Fibroblast of skin of right biceps (primary cell): ENCODE data around the gene CACNA1E.

ENCODE experiments used
- DNase-seq: peaks from one replicate; pipeline ENCODE4 v3.0.0-alpha.2; 2013

The CACNA1E gene

DNA sequence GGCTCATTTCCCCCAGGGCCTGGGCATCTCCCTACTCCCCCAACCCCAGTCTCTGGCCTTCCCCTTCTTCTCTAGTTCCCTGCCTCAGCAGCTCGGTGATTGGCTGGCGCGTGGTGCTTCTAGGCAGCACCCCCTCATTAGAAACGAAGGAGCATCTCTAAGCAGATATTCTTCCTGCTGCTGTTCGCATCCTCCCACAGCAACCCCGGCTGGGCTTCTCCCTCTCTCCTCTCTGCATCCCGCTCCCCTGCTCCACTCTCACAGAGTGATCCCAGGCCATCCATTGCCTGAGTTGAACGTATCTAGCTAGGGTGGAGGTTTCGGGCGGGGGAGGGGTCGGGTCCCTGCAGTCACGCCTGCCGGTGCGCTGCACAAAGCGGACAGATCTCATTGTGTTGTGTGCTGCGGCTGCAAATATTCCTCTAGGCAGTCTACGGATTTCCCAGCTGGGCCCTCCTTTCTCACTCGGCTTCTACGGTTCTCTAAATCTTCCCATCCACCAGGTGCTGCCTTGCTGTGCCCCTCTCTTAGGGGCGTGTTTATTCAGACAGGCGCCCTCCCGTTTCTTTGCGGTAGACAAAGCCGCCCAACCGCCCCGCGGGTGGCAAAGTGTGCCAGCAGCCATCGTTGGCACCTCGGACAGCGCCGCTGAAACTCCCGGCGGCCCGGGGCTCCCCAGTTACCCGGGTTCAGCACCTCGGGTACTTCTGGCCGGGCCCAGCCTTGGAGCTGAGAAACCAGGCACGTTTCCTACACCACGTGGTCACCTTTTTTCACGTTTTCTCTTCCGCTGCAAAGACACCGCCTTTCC is 2.2 kb downstream of the CACNA1E start:
- DNase-seq: no peak

- no peak for DNase-seq
These were observed 2.7 kb downstream of the CACNA1E start for GRCh38 chr1:181486098-181486420.

DNA sequence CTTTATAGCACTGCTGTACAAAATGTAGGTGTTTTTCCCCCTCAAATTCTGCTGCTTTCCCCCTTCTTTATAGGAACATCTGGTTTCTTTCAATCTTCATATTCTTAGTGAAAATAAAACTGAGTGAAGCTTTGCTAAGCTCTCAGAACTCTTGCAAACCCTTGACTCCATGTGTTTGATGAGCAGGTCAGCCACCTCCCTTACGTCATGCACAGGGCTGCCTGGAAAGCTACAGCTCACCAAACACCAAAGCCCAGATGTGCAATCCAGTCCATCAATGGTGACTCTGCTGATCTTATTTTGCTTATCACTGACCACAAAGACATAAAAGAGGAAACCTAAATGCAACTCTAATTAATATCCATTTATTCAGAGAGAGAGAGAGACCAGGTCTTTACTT is 5.5 kb downstream of the CACNA1E start:
- DNase-seq: no peak

- DNase-seq: no peak
These were observed 7.0 kb downstream of the CACNA1E start for GRCh38 chr1:181490276-181490675.

DNA sequence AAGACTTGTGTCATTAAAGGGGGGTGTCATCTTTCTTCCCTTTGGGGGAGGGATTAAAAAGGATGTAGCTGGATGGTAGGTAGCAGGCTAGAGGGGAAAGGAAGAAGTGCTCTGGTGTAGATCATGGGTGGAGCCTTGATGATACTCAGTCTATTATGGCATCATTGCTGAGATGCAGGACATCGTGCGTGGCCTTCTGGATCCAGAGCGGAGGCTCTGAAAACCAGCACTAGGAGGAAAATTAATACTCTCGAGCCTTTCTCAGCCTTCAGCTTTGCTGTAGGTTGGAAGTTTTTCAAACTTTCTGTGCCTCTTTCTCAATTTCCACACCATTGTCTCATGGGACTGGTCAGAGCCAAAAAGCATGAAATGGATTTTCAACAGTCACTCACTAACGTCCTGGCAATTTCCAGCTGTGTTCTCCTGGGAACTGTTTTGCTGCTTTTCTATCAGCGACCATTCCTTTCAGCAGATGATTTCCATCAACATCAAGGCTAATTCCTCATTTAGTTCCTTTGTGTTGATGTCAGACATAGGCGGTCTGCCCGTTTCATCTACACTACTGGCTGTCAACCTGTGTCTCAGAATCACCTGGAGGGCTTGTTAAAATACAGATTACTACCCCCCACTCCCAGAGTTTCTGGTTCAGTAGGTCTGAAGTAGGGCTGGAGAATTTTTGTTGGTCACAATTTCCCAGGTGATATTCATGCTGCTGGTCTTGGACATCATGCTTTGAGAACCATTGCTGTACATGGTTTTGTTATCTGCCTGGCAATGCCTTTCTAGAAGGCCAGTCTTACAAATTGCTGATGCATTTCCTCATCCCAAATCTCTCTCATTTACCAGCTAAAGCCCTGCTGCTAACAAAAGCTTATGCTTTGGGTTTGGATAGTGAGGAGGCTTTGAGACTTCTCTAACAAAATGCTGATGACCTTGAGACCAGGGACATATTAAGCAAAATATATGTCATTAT is 7.7 kb downstream of the CACNA1E start:
- DNase-seq: no peak

GRCh38 chr1:181493166-181493565 is 9.8 kb downstream of the CACNA1E start:
- DNase-seq: no peak

GRCh38 chr1:181493885-181494284 is 10.6 kb downstream of the CACNA1E start:
- no peak for DNase-seq

- no peak for DNase-seq
These were observed 13.4 kb downstream of the CACNA1E start for GRCh38 chr1:181496759-181497158.

GRCh38 chr1:181497870-181498269 is 14.6 kb downstream of the CACNA1E start:
- DNase-seq: no peak

DNA sequence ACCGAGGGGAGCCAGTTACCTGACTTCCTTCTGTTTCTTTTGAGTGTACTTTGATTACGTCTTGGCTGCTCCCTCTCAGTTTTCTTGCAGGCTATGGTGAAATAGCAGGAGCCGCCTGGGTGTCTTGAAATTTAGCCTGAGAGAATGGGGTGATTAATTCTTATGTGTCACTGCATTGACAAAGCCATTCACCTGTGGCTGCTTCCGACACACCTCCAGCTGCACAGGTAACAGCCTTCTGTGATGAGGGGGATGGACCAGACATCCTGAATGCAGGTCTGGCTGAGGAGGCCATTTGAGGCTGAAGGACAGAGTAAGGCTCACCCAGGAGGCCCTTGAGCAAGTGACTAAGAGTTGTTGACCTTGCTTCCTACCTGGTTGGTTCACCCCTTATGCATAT is 16.5 kb downstream of the CACNA1E start:
- no peak for DNase-seq

DNA sequence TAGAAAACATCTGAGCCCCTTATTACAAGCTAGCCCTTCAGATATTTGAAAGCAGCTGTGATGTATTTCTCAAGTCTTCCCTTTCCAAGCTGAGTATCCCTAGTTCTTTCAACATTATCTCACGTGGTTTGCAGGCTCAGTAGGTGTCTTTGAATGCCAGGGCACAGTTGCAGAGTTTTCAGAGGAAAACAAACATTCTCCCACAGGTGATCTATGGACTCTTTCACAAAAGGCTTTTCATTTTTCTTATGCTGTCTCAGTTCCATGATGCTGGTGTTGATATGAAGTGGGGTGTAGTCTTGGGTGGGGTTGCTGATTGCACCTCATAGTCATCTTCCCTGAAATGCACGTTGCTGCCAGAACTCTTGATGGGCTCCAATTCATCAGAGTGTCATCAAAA is 17.3 kb downstream of the CACNA1E start:
- DNase-seq: no peak

GRCh38 chr1:181501612-181502011 is 18.3 kb downstream of the CACNA1E start:
- no peak for DNase-seq

DNA sequence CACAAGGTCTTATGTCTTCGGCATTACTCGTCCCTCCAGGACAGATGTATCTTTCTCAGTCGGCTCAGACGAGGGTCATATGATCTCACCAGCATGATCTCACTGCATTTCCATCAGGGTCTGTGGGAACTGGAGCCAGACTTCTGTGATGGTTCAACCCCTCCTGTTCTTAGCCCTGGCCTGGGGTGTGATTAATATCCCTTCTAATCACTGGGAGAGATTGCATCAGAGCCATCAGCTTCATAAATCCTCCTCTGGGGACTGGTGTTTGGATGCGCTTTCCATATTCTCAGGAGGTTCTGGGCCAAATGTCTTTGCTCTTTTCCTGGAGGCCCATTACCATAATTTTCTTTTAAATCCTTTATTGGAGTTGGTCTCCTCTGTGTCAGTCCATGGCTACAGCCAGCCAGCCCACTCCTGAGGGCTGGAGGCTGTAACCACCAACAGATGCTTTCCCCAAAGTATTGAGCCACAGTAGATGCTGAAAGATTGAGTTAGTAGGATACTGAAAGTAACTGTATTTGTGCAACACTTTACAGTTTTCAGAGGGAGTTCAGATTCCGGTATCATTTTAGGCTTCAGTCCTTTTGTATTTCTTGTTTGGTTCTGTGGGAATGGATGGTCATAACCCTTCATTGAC is 20.0 kb downstream of the CACNA1E start:
- DNase-seq: peak; percentile 44

GRCh38 chr1:181504399-181504842 is 21.1 kb downstream of the CACNA1E start:
- DNase-seq: peak; percentile 24

- no peak for DNase-seq
These were observed 23.4 kb downstream of the CACNA1E start for GRCh38 chr1:181506563-181507353.

DNA sequence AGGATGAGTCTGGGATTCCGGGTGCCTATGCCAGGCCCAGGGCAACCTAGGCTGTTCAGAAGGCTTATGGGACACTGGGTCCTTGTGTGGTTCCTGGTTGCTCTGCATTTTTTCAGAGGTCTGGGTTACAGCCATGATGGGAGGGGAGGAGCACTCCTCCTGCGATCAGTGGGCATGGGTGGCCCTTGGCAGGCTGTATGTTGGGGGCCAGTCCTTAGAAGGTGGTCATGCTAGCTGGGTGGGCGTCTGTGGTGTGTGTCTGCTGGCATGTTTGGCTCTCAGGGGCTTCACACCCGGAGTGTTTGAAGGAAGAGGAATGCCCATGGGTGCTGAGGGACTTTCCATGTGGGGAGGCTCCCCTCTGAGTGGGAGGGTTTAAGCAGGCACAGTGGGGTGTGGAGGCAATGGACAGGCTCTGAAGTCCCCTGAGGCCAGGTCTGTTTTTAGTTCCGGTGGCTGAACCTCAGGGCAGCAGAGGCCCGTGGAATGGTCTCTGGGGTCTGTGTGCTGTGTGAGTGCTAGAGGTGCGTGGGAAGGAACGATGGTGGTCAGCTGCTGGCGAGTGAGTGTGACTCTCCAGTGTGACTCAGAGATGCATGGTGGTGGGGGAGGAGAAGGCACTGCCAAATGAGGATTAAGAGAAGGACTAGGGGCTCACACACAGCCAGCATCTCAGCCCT is 25.3 kb downstream of the CACNA1E start:
- peak; percentile 25 for DNase-seq

GRCh38 chr1:181513786-181514297 is 30.5 kb downstream of the CACNA1E start:
- peak; percentile 4 for DNase-seq

GRCh38 chr1:181514298-181515290 is 31.3 kb downstream of the CACNA1E start:
- no peak for DNase-seq

DNA sequence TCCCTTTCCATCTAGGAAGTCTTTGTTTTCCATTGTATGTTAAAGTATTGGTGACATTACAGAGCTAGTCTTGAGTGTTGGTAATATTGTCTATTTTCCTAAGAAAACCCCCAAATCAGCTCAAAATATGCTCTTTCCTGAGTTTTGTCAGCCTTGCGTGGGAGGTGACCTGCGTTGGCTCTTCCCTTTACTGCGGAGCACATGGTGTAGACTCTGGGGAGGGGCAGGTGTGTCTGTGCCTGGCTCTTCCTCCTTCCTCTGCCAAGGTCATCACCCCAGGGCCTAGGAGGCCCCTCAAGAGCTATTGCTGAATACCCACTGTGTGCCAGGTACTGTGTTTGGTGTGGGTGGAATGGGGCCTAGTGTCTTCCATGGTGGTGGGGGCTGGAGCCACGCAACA is 33.4 kb downstream of the CACNA1E start:
- DNase-seq: no peak

DNA sequence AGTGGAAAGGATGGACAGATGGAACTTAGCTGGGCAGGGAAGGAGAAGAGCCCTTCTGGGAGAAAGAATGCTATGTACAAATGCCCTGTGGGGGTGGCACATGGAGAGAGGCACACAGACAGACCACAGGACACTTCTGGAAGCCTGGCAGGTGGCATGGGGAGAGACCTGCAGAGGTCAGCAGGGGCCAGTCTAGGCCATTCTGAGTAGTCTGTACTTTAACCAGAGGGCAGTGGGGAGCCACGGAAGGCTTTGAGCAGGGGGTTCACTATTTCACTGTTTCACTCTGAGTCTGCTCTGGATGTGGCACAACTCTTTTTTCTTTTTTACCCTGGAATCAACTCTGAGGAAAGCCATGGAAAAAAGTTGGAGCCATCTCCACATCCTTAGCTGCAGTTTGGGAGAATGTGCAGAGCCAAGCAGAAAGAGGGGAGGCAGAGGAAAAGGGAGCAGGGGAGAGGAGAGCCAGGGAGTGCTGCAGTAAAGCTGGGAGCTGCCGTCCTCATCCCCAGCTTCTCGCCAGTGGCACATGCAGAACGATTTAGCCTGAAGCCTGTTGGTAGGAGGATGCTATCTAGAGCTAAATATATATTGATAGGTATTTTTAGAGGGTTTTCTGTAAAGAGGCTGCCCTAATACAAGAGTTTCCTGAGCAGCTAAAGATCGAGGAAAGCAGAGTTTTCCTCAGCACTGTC is 34.0 kb downstream of the CACNA1E start:
- no peak for DNase-seq
